ENCODE data around the gene SLX9.
"Not testable (repeated sequence)": the region's sequence is repeated elsewhere in the genome, so short reads cannot be mapped to it uniquely, and the experiment has no call there.

SLX9 gene

DNA sequence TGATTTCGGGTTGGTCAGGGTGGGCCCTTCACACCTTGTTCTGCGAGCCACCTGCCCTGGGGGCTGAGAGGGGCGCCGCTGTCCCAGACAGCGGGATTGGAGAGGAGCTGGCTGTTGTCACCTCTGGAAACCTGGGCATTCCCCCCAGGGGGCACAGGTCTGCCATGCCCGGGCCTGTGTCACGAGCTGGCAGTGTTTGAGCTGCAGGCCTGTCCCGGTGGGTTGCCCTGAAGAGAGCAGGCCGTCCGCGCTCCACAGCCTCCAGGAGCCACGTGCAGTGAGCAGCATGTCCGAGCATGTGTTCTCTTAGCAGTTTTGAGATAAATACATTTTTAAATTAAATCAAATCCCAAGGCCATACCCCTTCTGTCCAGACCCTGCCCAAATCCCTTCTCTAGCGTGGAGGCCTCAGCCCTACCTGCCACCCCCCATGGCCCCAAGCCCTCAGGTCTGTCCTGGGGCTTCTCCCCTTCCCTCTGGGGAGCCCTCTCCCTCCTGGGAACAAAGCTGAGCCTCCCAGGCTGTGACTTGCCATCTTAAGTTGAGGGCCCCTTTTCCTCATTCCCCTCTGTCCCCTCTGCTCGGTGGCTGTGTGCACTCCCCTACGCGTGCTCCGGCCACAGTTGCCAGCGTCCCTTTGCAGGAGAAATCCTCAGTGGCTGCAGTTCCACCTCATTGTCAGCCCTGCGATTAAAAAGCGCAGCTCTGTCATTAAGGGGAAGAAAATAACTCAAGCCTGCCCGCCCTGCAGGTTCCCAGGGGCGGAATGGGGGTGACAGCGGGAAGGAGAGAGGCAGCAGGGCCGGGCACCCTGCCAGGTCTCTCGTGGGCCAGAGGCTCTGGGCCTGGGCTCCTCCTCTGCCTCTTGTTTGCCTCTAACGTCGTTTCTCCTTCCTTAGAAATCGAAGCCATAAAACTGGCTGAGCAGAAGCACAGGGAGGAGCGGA lies 26.6 kb downstream of the SLX9 start:
- TF ChIP-seq GATA1 (IDR thresholded peaks at IDR 0.05; ENCODE audit: low read depth, low read length) (no peak), POLR2A (IDR thresholded peaks at IDR 0.05; ENCODE audit: low read length) (no peak)
- DNase-seq, result no peak

DNA sequence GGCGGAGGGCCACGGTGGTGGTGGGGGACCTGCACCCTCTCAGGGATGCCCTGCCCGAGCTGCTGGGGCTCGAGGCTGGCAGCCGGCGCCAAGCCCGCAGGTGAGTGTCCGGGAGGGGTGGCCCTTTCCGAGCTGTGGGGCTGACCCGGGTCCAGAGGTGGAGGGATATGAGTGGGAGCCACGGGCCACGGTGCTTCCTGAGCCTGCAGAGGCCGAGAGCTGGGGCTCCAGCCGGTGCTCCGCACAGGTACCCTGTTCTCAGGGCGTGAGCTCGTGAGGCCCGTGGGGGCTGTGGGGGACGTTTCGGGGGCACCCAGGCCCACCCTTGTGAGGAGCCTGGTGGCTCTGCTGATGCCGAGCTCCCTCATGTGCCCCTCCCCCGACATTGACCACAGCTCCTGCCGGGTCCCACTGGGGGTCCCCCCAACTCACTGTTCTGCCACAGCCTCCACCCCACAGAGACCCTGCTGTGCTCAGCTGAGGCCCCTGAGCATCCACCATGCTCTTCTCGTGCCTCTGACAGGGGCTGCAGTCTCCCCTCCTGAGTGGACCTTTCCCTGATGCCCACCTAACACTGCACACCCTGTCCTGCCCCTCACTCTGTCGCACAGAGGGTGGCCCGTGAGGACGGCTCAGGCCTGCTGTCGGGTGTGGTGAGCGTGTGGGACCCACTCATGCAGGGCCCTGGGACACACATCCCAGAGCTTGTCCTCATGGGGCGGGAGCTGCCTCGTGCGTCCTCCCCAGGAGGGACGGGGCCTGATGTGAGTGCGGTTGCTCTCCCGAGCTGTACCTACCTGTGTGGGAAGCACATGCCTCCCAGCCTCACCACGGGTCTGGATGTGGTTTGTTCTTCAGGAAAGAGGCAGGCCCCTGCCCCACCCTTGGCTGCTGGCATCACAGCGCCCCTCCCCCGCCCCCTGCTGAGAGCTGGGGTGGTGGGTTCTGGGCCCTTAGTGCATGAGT lies 27.5 kb downstream of the SLX9 start:
- no peak for TF ChIP-seq POLR2A (IDR thresholded peaks at IDR 0.05; ENCODE audit: low read length)
- TF ChIP-seq GATA1 (IDR thresholded peaks at IDR 0.05; ENCODE audit: low read depth, low read length), result no peak
- no peak for DNase-seq

DNA sequence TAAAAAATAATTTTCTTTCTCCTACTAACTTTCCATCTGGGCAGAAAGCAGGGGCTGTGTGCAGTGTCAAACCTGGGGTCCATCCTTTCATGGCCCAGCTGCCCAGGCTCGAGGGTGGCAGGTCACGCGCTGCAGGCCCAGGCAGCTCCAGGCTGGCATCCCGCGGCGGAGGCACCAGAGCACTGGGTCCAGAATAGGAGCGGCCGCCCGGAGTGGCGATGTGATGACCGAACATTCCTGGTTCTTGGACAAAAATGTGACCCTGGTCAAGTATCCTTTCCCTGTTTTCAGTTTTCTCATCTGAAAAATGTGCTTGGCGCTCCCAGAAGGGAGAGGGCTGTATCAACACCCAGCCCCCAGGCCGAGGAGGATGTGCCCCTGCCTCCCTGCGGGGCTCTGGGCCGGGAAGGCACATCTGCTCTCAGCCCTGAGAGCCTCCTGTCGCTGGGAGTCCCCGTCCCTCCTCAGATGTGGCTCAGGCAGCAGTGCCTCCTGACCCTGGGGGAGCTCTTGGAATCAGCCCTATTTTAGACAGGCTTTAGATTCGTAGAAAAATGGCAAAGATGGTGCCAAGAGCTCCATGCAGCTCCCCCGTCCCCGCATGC lies 29.3 kb downstream of the SLX9 start:
- no peak for TF ChIP-seq GATA1 (IDR thresholded peaks at IDR 0.05; ENCODE audit: low read depth, low read length)
- TF ChIP-seq POLR2A (IDR thresholded peaks at IDR 0.05; ENCODE audit: low read length), result no peak

DNA sequence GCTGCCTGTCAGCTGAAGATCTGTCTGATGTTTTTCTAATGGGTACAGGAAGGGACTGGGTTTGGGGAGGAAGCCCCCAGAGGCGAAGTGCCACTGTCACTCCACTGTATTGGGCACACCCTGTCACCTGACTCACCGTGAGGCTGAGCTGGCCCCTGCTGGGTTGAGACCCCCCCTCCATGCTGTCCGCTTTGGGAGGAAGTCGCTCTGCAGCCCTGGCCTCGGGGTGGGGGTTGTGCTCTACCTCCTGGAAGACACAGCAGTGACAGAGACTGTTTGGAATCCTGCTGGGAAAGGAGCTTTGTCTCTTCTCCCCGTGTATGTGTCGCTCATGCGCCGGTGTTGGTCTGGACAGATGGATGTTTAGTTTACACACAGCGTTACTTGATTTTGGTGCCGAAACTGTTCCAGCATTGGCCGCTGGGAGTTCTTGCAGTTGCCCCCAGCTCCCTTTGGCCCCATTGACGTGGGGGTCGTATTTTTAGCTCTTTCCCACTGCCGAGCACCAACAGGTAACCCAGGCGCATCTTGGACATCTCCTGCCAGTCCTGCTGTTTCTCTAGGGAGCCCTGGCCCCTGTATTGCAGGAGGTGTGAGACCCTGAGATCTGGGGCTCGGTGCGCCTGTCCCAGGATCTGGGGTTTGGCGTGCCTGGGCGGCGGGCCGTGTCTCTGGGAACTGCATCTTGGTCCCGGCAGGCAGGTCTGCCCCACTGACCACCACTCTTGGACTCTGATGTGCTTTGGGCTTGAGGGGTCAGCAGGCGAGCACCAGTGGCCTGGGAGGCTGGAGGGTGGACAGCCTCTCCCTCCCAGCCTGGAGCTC lies 30.3 kb downstream of the SLX9 start:
- TF ChIP-seq GATA1 (IDR thresholded peaks at IDR 0.05; ENCODE audit: low read depth, low read length), result no peak
- TF ChIP-seq POLR2A (IDR thresholded peaks at IDR 0.05; ENCODE audit: low read length), result no peak
- no peak for DNase-seq

More for the DNA sequence above, 29.3 kb downstream of the SLX9 start:
- no peak for DNase-seq

DNA sequence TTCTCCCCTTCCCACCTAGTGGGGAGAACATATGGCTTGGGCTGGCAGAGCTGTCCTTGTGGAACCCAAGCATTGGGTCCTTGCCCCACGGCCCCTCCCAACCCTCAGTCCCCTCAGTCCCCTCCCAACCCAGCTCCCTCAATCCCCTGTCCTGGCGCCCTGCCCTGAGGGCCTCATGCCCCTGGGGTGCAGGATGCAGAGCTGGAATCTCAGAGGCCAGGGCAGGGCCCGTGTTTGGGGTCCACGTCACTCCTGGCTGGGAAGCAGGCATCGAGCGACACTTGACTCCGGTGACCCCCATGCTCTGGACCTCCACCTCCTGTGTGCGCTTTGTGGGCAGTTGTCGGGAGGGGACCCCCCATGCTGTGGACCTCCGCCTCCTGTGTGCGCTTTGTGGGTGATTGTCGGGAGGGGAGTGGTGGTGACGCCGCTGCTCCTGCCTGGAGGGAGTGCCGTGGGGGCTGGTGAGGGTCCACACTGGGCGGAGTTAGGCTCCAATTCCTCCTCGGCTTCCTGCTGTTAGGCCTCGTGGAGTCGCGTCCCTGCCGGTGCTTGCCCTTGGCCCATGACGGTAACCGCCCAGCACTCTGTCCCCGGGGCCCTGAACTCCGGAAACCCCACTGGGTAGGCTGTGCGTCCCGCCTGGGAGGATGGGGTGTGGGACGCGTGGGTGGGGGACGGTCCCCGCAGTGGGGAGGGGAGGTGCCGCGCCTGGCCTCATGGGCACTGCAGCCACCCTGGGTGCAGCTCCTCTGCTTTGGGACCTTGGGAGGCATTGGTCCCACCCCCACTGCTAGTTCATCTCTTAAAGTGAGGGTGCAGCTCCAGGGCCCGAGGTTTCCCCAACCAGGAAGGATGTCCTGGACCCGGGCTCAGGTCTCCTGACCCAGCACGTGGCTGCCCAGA lies 31.2 kb downstream of the SLX9 start:
- TF ChIP-seq GATA1 (IDR thresholded peaks at IDR 0.05; ENCODE audit: low read depth, low read length) (no peak), POLR2A (IDR thresholded peaks at IDR 0.05; ENCODE audit: low read length) (no peak)

DNA sequence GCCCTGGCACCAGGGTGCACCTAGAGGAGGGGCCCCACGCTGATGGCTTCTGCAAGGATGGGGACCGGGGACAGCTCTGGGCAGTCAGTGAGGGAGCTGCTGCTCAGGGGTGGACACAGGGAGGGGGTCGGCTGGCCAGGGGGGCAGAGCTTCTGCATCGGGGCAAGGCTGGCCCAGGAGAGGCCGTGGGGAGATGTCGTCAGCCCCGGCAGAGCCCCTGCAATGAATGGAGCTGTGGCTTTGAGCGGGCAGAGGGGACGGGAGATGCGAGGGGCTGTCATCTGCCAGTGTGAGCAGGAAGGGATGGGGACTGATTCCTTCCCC lies 31.8 kb downstream of the SLX9 start:
- no peak for TF ChIP-seq GATA1 (IDR thresholded peaks at IDR 0.05; ENCODE audit: low read depth, low read length)
- no peak for TF ChIP-seq POLR2A (IDR thresholded peaks at IDR 0.05; ENCODE audit: low read length)
- DNase-seq, result no peak

More for the DNA sequence above, 31.2 kb downstream of the SLX9 start:
- DNase-seq, result no peak

DNA sequence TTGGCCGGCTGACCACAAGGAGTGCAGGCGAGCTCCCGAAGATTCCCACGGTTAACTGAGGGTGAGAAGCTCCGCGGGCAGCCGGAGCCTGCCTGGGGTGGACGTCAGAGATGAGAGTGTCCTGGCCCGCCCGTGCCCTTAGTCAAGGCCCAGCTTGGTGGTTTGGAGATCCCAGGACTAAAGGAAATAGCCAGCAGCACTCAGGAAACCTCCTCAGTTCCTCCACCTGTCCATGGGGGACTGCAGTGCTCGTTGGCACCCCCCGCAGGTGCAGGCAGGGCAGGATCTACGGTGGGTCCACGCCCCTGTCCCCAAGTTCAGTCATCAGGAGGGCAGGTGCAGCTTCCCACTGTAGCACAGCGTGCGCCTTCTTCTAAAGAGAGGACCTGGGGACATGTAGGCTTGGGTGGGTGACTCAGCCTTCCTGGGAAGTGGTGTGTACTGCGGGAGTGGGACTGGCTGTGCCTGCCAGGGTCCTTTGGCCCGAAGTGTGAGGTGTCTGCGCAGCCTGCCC lies 32.5 kb downstream of the SLX9 start:
- DNase-seq, result no peak
- TF ChIP-seq GATA1 (IDR thresholded peaks at IDR 0.05; ENCODE audit: low read depth, low read length) (no peak), POLR2A (IDR thresholded peaks at IDR 0.05; ENCODE audit: low read length) (no peak)

DNA sequence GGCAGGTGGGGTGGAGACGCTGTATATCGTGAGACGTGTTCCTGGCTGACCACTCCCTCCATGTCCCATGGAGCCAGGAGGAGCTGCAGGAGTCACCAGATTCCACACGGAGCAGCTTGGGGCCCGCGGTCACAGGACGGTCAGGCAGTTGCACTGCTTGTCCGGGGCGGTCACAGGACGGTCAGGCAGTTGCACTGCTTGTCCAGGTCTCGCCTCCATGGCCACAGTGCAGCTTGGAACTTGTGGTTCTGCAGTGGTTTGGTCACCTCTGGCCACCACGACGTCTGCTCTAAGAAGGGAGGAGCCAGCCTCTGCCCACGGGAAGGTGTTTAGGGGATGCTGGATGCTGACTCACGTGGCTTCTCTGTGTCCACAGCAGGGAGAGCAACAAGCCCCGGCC lies 33.0 kb downstream of the SLX9 start:
- no peak for TF ChIP-seq POLR2A (IDR thresholded peaks at IDR 0.05; ENCODE audit: low read length)
- no peak for TF ChIP-seq GATA1 (IDR thresholded peaks at IDR 0.05; ENCODE audit: low read depth, low read length)
- DNase-seq, result no peak

DNA sequence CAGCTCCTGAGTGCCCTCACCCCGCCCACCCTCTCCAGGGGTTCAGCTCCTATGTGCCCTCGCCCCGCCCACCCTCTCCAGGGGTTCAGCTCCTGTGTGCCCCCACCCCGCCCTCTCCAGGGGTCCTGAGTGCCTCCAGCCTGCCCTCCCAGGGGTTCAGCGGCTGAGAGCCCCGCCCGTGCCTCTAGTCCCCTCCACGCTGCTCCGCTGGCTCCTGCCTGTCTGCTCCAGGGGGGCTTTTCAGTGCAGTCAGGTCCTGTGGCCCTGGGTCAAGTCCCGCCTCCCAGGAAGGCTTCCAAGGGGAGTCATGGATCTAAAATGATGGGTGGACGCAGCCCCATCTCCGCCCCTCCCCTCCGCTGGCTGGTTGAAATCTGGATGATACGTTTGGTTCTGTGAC lies 33.8 kb downstream of the SLX9 start:
- DNase-seq, result no peak
- no peak for TF ChIP-seq GATA1 (IDR thresholded peaks at IDR 0.05; ENCODE audit: low read depth, low read length)
- TF ChIP-seq POLR2A (IDR thresholded peaks at IDR 0.05; ENCODE audit: low read length), result no peak

DNA sequence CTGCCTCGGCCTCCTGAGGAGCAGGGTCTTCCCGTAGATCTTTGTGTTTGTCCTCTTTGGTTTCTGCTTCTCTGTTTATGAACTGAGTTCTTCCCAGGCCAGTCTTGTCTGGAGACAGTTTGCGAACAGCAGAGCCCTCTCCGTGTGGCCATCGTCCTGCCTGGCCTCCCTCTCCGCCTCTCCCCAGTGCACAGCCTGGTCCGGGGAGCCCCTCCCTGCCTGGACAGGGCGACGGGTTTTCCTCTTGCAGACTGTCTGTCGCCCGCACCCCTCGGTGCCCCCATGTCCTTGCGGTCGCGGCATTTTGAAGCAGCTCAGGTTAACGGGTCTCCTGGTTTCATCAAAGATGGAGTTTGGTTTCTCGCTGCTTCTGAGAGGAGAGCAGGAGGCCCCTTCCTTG lies 34.8 kb downstream of the SLX9 start:
- no peak for DNase-seq
- no peak for TF ChIP-seq POLR2A (IDR thresholded peaks at IDR 0.05; ENCODE audit: low read length)
- TF ChIP-seq GATA1 (IDR thresholded peaks at IDR 0.05; ENCODE audit: low read depth, low read length), result no peak

DNA sequence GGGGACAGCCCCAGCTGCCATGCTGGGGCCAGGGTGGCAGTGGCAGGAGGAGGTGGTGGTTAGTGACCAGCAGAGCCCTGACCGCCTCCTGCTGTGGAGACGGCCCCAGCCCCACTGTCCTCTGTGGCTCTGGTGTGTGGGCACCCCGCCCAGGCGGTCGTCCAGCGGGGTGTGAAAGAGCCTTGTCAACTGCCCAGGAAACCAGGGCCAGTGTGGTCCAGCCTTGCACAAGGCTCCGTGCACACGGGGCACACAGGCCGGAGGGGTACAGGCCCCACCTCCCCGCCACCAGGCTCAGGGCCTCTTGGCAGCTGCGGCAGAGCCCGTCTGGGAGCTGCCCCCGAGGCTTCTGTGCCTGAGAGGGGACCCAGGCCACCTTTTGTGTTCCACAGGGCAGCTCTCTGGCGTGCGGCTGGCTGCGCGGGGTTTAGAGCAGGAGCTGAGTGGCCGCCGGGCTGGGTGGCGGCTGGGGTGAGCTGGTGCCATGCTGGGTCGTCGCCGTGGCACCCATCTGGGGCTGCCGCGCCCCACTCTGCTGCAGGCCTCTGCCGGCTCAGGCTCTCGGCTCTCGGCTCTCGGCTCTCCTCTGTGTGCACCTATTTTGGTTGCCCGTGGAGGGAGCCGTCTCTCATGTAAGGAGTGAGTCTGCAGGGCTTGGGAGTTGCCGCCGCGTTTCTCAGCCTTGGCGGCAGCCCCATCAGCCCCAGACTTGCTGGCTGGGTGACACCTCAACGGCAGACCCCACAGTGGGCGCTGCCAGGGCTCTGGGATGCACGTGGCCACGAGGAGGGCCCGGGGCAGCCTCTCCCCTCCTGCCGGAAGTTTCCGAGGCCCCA lies 36.1 kb downstream of the SLX9 start:
- DNase-seq, result no peak
- TF ChIP-seq POLR2A (IDR thresholded peaks at IDR 0.05; ENCODE audit: low read length), result no peak
- no peak for TF ChIP-seq GATA1 (IDR thresholded peaks at IDR 0.05; ENCODE audit: low read depth, low read length)

DNA sequence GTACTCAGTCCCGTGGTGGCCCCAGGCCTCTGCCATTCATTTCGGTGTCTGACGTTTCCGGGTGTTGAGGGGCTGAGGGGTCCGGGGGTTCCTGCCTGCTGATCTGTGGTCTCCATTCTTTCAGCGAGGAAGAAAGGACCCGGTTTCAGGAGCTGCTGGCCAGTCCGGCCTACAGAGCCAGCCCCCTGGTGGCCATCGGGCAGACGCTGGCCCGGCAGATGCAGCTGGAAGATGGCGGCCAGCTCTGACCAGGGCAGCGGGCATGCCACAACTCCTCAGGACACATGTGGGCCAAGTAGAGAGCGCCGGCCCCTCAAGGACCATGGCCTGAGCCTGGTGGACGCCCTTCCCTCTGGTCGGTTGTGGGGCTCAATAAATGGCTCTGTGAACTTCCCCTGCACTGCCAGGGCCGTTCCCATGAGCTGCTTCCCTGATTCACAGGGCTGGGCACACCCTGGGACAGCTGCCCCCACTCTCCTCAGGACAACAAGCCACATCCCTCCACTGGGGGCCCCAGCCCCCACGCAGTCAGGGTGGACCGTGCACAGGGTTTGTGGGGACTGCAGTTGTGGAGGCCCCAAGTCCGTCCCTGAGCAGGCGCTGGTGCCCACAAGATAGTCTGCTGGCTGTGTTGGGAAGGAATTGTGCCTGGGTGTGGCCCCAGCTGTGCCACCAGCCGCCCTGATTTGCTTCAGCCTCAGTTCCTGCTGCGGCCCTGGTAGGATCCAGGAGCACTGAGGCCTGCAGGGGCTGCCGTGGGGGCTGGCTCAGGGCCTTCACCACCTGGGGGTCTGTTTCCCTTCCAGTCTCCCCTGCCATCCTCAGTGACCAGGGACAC lies 36.9 kb downstream of the SLX9 start:
- DNase-seq, result not testable (repeated sequence)

Measured in erythroblast (primary cell).